A549 (cell line): Measurements from ENCODE around the gene NSG2. TPM values are rescaled to one million over a fixed set of nuclear protein-coding genes. Genes with fewer than 3 reads are reported as not detected.

Experiments
- ATAC-seq, 2 experiments: fragments of 200-7000 bp in 1 of 2; fragments of >200 bp in 1 of 2; cut with Nextera tagmentation in 1 of 2; cut with Tn5 transposase in 1 of 2; 3 replicates each; pipeline versions ENCODE4 v1.8.0 to v1.9.1; 2018 to 2020; ENCODE audit warnings: mild to moderate bottlenecking in 1 of 2, moderate library complexity in 1 of 2
- CTCF ChIA-PET: fragments of 300-600 bp; sonication (Branson Sonifier 250); formaldehyde crosslinking; extraction: SDS; loops from one replicate; lab custom pipeline; 2021; ENCODE audit warnings: antibody characterized with exemption, inconsistent platforms; lab: Yijun Ruan, JAX
- POLR2A ChIA-PET: fragments of 350-600 bp; formaldehyde crosslinking; extraction: SDS; loops from one replicate; lab custom pipeline; 2021; ENCODE audit warnings: antibody characterized with exemption, inconsistent platforms; lab: Yijun Ruan, JAX
- DNase-seq, 2 experiments: peaks; one replicate each; pipeline versions ENCODE4 v3.0.0 to v3.0.0-alpha.2; 2011 to 2016; ENCODE audit warnings: low read depth in 1 of 2, low spot score in 1 of 2
- FAIRE-seq: peaks from 2 replicates; lab custom pipeline; 2011; peaks lifted over from hg19 to GRCh38; lab: Jason Lieb, UNC
- H3K27ac ChIP-seq, 2 experiments: fragments of >200 bp; sonication (Bioruptor Twin); formaldehyde crosslinking; 3 replicates each; pipeline ENCODE4 v1.5.1; 2016 to 2017
- H3K4me1 ChIP-seq: fragments of >200 bp; sonication (Bioruptor Twin); formaldehyde crosslinking; 3 replicates; pipeline ENCODE4 v1.6.1; 2016
- H3K4me2 ChIP-seq: fragments of >200 bp; sonication (Bioruptor Twin); formaldehyde crosslinking; 3 replicates; pipeline ENCODE4 v1.6.1; 2016
- H3K4me3 ChIP-seq: fragments of >200 bp; sonication (Bioruptor Twin); formaldehyde crosslinking; 3 replicates; pipeline ENCODE4 v1.5.1; 2016
- H3K9me3 ChIP-seq: fragments of >200 bp; sonication (Bioruptor Twin); formaldehyde crosslinking; 3 replicates; pipeline ENCODE4 v1.6.1; 2016
- ATOH8 ChIP-seq: fragments of 250-450 bp; sonication (Bioruptor Pico); IDR thresholded peaks from 2 replicates; pipeline ENCODE4 v1.5.0; 2020; ENCODE audit warnings: low read depth, mild to moderate bottlenecking, moderate library complexity
- BHLHE40 ChIP-seq: IDR thresholded peaks from 2 replicates; pipeline ENCODE4 v1.6.1; 2012; ENCODE audit warnings: low read depth, low read length, inconsistent platforms
- CBX2 ChIP-seq: fragments of 200-600 bp; sonication (generic); IDR thresholded peaks from 2 replicates; pipeline ENCODE4 v1.6.1; 2016; ENCODE audit warnings: low read depth, mild to moderate bottlenecking, borderline replicate concordance
- CBX8 ChIP-seq: fragments of 200-600 bp; sonication (generic); IDR thresholded peaks from 2 replicates; pipeline ENCODE4 v1.6.1; 2016
- CEBPB ChIP-seq, 2 experiments: fragments of >200 bp in 1 of 2; sonication (Bioruptor Twin) in 1 of 2; formaldehyde crosslinking in 1 of 2; IDR thresholded peaks; 2 replicates each; pipeline ENCODE4 v1.6.1; 2012 to 2016
- CHD2 ChIP-seq: fragments of 150-350 bp; IDR thresholded peaks from 2 replicates; pipeline ENCODE4 v1.6.1; 2014; ENCODE audit warnings: low read length; ENCODE audit not compliant: partially characterized antibody
- CHD4 ChIP-seq: fragments of 200-600 bp; sonication (generic); IDR thresholded peaks from 2 replicates; pipeline ENCODE4 v1.6.1; 2016; ENCODE audit warnings: antibody characterized with exemption, mild to moderate bottlenecking, borderline replicate concordance
- EP300 ChIP-seq, 2 experiments: fragments of >200 bp; sonication (Bioruptor Twin); formaldehyde crosslinking; IDR thresholded peaks; 2 replicates in 1 of 2; 3 replicates in 1 of 2; pipeline ENCODE4 v1.6.1; 2016 to 2017
- FOXS1 ChIP-seq: fragments of 250-450 bp; sonication (Bioruptor Pico); IDR thresholded peaks from 2 replicates; pipeline ENCODE4 v1.5.0; 2020; ENCODE audit warnings: mild to moderate bottlenecking, moderate library complexity
- GATA3 ChIP-seq: IDR thresholded peaks from 2 replicates; pipeline ENCODE4 v1.6.1; 2012; ENCODE audit warnings: borderline replicate concordance
- HMGXB4 ChIP-seq: fragments of 250-450 bp; sonication (Bioruptor Pico); IDR thresholded peaks from 2 replicates; pipeline ENCODE4 v1.5.0; 2021; ENCODE audit warnings: mild to moderate bottlenecking, moderate library complexity, borderline replicate concordance
- HOXA7 ChIP-seq: fragments of 250-450 bp; sonication (Bioruptor Pico); IDR thresholded peaks from 2 replicates; pipeline ENCODE4 v1.5.0; 2020; ENCODE audit warnings: mild to moderate bottlenecking, moderate library complexity
- HOXB13 ChIP-seq: fragments of 250-450 bp; sonication (Bioruptor Pico); IDR thresholded peaks from 2 replicates; pipeline ENCODE4 v1.5.0; 2020; ENCODE audit warnings: low read depth, mild to moderate bottlenecking, moderate library complexity
- HOXB5 ChIP-seq: fragments of 250-450 bp; sonication (Bioruptor Pico); IDR thresholded peaks from 2 replicates; pipeline ENCODE4 v1.5.0; 2020; ENCODE audit warnings: mild to moderate bottlenecking, moderate library complexity
- JUN ChIP-seq, 2 experiments: fragments of >200 bp; sonication (Bioruptor Twin); formaldehyde crosslinking; IDR thresholded peaks; 2 replicates in 1 of 2; 3 replicates in 1 of 2; pipeline ENCODE4 v1.6.1; 2016 to 2017
- JUNB ChIP-seq: fragments of >200 bp; sonication (Bioruptor Twin); formaldehyde crosslinking; IDR thresholded peaks from 2 replicates; pipeline ENCODE4 v1.6.1; 2016
- KDM5A ChIP-seq: fragments of 200-600 bp; sonication (generic); IDR thresholded peaks from 2 replicates; pipeline ENCODE4 v1.6.1; 2016; ENCODE audit warnings: antibody characterized with exemption, mild to moderate bottlenecking
- NFE2L2 ChIP-seq: fragments of 150-350 bp; conservative IDR thresholded peaks from 2 replicates; pipeline ENCODE4 v1.6.1; 2014; ENCODE audit warnings: low read length
- NR3C1 ChIP-seq: fragments of >200 bp; sonication (Bioruptor Twin); formaldehyde crosslinking; IDR thresholded peaks from 3 replicates; pipeline ENCODE4 v1.6.1; 2017
- PHF8 ChIP-seq: fragments of 200-600 bp; sonication (generic); IDR thresholded peaks from 2 replicates; pipeline ENCODE4 v1.6.1; 2016; ENCODE audit warnings: low read depth, mild to moderate bottlenecking, antibody characterized with exemption, moderate library complexity, borderline replicate concordance
- POLR2A ChIP-seq: IDR thresholded peaks from 2 replicates; pipeline ENCODE4 v1.6.1; 2012; ENCODE audit warnings: mild to moderate bottlenecking, low read length
- RAD21 ChIP-seq, 2 experiments: fragments of >200 bp in 1 of 2; sonication (Bioruptor Twin) in 1 of 2; formaldehyde crosslinking in 1 of 2; IDR thresholded peaks in 1 of 2; conservative IDR thresholded peaks in 1 of 2; 2 replicates in 1 of 2; 3 replicates in 1 of 2; pipeline ENCODE4 v1.6.1; 2012 to 2018; ENCODE audit warnings: inconsistent platforms in 1 of 2
- REST ChIP-seq: fragments of 200-600 bp; sonication (generic); IDR thresholded peaks from 2 replicates; pipeline ENCODE4 v1.6.1; 2016; ENCODE audit warnings: antibody characterized with exemption, mild to moderate bottlenecking, moderate library complexity
- RNF2 ChIP-seq: fragments of 200-600 bp; sonication (generic); IDR thresholded peaks from 2 replicates; pipeline ENCODE4 v1.6.1; 2016; ENCODE audit warnings: low read depth, mild to moderate bottlenecking, antibody characterized with exemption, moderate library complexity, borderline replicate concordance
- TFCP2L1 ChIP-seq: fragments of 250-450 bp; sonication (Bioruptor Pico); IDR thresholded peaks from 2 replicates; pipeline ENCODE4 v1.5.0; 2021; ENCODE audit warnings: mild to moderate bottlenecking
- TP53 ChIP-seq: fragments of 250-450 bp; sonication (Bioruptor Pico); IDR thresholded peaks from 2 replicates; pipeline ENCODE4 v1.5.0; 2021; ENCODE audit warnings: mild to moderate bottlenecking, moderate library complexity
- ZFP36 ChIP-seq: fragments of 450-650 bp; IDR thresholded peaks from 2 replicates; pipeline ENCODE4 v1.6.1; 2014; ENCODE audit warnings: borderline replicate concordance; ENCODE audit not compliant: partially characterized antibody
- ZNF302 ChIP-seq: fragments of 250-450 bp; sonication (Bioruptor Pico); IDR thresholded peaks from 2 replicates; pipeline ENCODE4 v1.9.0; 2021; ENCODE audit warnings: inconsistent platforms, mild to moderate bottlenecking, moderate library complexity
- ZSCAN20 ChIP-seq: fragments of 250-450 bp; sonication (Bioruptor Pico); IDR thresholded peaks from 2 replicates; pipeline ENCODE4 v1.8.0; 2022; ENCODE audit warnings: mild to moderate bottlenecking, moderate library complexity
- WGBS: methylation state at CpG from one replicate; pipeline ENCODE4 v1.1.6; 2017; ENCODE audit errors: missing lambda C conversion rate; 5-methylcytosine and 5-hydroxymethylcytosine counted together
- polyA plus RNA-seq, 4 experiments: library from polyadenylated mRNA; depleted of rRNA in 3 of 4; stranded (reverse); fragments of >200 nt; fragmentation: RNase III in 1 of 4; extraction: RNeasy Plus Mini Kit Qiagen cat#74134 plus additional on column Dnase treatment in 1 of 4; gene quantifications; 2 replicates in 3 of 4; 3 replicates in 1 of 4; pipeline ENCODE4 v1.2.3, GENCODE V29; 2011 to 2017

The NSG2 gene
- polyA plus RNA-seq, 2 of the 4 experiments (the other 2 are of a cell fraction): 0.06 TPM; not detected in 1

- no peak for DNase-seq
- POLR2A ChIA-PET: no interaction called here
- Histone ChIP-seq H3K4me3 (no peak overlapping the region), H3K4me1 (no peaks in the 10 kb centered on the region), H3K4me2 (no peak overlapping the region)
- FAIRE-seq: no peak
- no peak for TF ChIP-seq ATOH8 (CRISPR knock-in tag)
- TF ChIP-seq JUN (IDR thresholded peaks at IDR 0.05): no peak
- no peak for TF ChIP-seq CEBPB (IDR thresholded peaks at IDR 0.05)
- no peak for TF ChIP-seq EP300 (IDR thresholded peaks at IDR 0.05)
- no peak for TF ChIP-seq NFE2L2
- no peak for TF ChIP-seq REST
- TF ChIP-seq KDM5A: no peak
- no peak for TF ChIP-seq NR3C1
- TF ChIP-seq GATA3: no peak
- TF ChIP-seq, all 56 proteins: peak for 0
- CTCF ChIA-PET: no interaction called here
- WGBS: 31% methylated on average over 9 of the region's 10 CpGs
- Histone ChIP-seq H3K27ac (no peak overlapping the region), H3K9me3 (no peaks in the 10 kb centered on the region)
- ATAC-seq: no peak
These were observed 64.3 kb downstream of the NSG2 start for GRCh38 chr5:174109698-174110260.

GRCh38 chr5:174110310-174110709, 64.8 kb downstream of the NSG2 start:
- 14% methylated on average over 7 of the region's 7 CpGs for WGBS
- CTCF ChIA-PET: interaction anchor here (0.5 to 0.7 kb wide), 2 partner anchors 10 to 128 kb away, joined by 3 read pairs; no protein-coding TSS in a partner anchor
- DNase-seq (no peak), FAIRE-seq (no peak), ATAC-seq (peak in 1 of 2 experiments; percentile 28; a peak in 2 of 6 replicates)
- Histone ChIP-seq H3K9me3 (no peaks in the 10 kb centered on the region), H3K4me2 (no peak overlapping the region), H3K4me1 (no peaks in the 10 kb centered on the region), H3K4me3 (no peak overlapping the region), H3K27ac (no peak overlapping the region)
- POLR2A ChIA-PET: no interaction called here
- TF ChIP-seq TP53 (CRISPR knock-in tag) (no peak), FOXS1 (no peak), JUN (IDR thresholded peaks at IDR 0.05) (no peak), CHD2 (no peak)

GRCh38 chr5:174111287-174111973, 65.9 kb downstream of the NSG2 start:
- ChIA-PET POLR2A (no interaction called here), CTCF (interaction anchor here (0.5 kb wide), 1 partner anchor 265 kb away, joined by 3 read pairs; no protein-coding TSS in a partner anchor)
- H3K4me3 ChIP-seq: no peak overlapping the region
- 49% methylated on average over 13 of the region's 13 CpGs for WGBS
- no peak overlapping the region for H3K27ac ChIP-seq
- no peaks in the 10 kb centered on the region for H3K4me1 ChIP-seq
- DNase-seq (no peak), ATAC-seq (no peak), FAIRE-seq (no peak)
- H3K9me3 ChIP-seq: no peaks in the 10 kb centered on the region
- H3K4me2 ChIP-seq: no peak overlapping the region
- TF ChIP-seq HOXA7 (CRISPR knock-in tag) (no peak), JUNB (no peak), HMGXB4 (no peak), HOXB13 (CRISPR knock-in tag) (no peak), CHD4 (no peak), HOXB5 (no peak), RAD21 (conservative IDR thresholded peaks at IDR 0.05 in 1 of 2, IDR thresholded peaks at IDR 0.05 in 1 of 2) (no peak), CBX8 (no peak), CBX2 (no peak), ZSCAN20 (CRISPR knock-in tag) (no peak), ZNF302 (CRISPR knock-in tag) (no peak), ZFP36 (no peak), TFCP2L1 (CRISPR knock-in tag) (no peak), BHLHE40 (no peak), RNF2 (no peak), PHF8 (no peak), POLR2A (no peak)
